HG02884 (cell line): ENCODE data around the gene MRTFA.
"Not testable (repeated sequence)": the region's sequence is repeated elsewhere in the genome, so short reads cannot be mapped to it uniquely, and the experiment has no call there.

Source experiments
- ATAC-seq: cut with Tn5 transposase; IDR thresholded peaks from one replicate; pipeline ENCODE4 v1.9.1; 2021; ENCODE audit warnings: mild to moderate bottlenecking, moderate library complexity; ENCODE audit not compliant: unreplicated experiment

The MRTFA gene

GRCh38 chr22:40502919-40503318 lies 133.6 kb downstream of the MRTFA start:
- ATAC-seq = no peak

DNA sequence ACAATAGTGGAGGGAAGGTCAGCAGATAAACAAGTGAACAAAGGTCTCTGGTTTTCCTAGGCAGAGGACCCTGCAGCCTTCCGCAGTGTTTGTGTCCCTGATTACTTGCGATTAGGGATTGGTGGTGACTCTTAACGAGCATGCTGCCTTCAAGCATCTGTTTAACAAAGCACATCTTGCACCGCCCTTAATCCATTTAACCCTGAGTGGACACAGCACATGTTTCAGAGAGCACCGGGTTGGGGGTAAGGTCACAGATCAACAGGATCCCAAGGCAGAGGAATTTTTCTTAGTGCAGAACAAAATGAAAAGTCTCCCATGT lies 136.1 kb downstream of the MRTFA start:
- not testable (repeated sequence) for ATAC-seq

DNA sequence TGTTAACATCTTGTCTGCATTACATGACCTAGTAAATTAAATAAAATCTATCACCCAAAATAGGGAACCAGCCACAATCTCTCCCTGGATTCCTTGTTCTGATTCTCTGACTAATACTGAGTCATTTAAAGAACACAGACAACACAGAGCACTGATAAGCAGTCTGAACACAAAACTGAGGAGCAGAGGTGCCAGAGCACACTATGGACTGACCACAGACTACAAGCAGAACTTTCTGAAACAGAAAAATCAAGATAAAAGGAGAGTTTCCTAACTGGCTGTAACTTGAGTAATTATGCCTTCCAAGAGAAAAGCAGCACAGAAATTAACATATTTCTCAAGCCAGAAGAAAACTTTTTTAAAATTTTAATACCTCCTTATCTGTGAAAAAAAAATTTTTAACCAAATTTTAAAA lies 137.3 kb downstream of the MRTFA start:
- no peak for ATAC-seq

DNA sequence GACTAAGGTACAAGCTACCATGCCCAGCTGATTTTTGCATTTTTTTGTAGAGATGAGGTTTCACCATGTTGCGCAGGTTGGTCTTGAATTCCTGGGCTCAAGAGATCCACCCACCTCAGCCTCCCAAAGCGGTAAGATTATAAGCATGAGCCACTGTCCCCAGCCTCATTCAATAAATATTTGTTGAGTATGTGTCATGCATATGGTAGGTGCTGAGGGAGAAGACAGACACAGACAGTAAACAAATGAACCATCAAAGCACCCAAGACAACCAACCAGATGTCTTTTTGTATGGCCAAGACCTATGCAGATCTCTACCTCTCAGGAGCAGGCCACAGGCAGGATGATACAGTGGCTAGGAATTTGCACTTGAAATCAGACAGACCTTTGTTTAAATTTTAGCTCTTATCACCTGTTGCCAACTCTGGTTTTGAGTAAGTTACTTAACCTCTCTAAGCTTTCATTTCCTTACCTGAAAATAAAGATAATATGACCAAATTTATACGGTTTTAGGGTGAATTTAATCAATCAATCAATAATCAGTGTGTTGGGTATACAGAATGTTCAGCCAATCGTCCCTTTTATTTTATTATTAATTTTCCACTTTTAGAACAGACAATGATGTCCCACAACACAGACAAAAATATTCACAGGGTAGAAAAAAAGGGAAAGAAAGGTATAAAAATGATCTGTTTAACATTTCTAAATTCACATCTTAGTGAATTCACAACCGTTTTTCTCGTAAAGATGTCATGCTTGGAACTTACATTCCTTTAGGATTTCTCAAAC lies 137.9 kb downstream of the MRTFA start:
- no peak for ATAC-seq

- no peak for ATAC-seq
Observed at GRCh38 chr22:40493441-40493840, 143.1 kb downstream of the MRTFA start.

- peak; percentile 89 for ATAC-seq
Observed at GRCh38 chr22:40491990-40492631, 144.4 kb downstream of the MRTFA start.

GRCh38 chr22:40487663-40488249 lies 148.8 kb downstream of the MRTFA start:
- ATAC-seq = no peak

- no peak for ATAC-seq
Observed at GRCh38 chr22:40486962-40487602, 149.4 kb downstream of the MRTFA start.

DNA sequence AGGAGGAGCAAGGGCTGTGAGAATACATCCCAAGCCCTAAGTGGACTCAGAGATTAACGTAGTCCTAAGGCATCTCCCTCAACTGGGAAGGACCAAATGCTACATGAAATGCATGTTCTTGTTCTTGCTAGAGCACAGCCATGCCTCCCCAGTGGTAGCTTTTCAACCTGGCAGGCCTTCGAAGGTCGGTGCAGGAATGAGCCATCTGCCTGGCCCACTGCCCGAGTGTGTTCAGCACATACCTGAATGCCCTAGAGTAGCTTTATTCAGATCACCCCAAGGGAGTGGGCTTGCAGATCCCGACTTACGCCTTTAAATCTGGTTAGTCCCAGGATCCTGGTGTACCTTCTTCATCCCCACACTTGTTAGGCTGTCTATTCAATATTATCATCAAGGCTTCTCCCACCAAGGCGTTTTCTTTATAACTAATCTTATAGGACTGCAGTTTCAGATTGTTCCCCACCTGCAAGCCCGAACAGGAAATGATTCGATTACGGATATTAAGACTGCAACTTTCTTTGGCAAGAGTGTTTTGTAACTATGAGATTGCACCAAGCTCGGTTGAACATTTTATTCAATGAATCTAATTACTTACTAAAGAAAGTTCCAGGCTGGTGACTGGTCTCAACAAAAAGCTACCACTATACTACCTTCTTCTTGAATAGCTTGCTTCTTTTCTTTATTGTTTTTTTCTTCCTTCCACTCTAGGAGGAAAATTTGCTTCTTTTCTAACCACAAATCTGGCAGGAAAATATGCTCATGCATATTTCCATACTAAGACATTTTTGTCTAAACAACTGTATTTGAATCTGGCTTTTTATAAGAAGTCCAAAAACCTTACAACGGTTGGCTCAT lies 150.5 kb downstream of the MRTFA start:
- ATAC-seq = no peak

DNA sequence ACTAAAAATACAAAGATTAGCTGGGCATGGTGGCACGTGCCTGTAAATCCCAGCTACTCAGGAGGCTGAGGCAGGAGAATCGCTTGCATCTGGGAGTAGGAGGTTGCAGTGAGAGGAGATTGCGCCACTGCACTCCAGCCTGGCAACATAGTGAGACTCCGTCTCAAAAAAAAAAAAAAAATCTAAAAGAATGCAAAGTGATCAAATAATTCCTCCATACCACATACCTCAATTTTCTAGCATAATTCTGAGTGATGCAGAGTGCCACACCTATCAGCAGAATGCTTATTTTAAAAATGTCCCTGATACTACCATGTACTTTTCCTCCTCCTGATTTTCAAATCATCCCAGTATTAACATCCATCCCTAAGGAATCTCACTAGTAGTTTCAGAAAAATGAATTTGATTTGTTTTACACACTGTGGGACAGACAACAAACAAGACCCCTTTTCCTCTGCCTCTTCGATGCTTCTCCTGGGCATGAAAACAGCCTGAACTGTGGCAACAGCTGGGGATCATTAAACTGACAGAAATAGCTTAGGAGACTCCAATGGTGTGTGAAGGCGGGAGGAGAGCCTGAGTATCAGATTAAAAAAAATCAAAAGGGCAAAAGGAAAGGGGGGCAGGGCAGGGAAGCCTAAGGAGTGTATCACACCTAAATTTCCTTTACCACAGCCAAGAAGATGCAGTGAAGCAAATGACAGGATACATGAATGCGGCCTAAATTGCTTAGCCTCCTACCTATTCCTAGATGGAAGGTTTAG lies 151.4 kb downstream of the MRTFA start:
- no peak for ATAC-seq

GRCh38 chr22:40482886-40483285 lies 153.6 kb downstream of the MRTFA start:
- ATAC-seq = no peak

- ATAC-seq = no peak
Observed at GRCh38 chr22:40482391-40482790, 154.1 kb downstream of the MRTFA start.

DNA sequence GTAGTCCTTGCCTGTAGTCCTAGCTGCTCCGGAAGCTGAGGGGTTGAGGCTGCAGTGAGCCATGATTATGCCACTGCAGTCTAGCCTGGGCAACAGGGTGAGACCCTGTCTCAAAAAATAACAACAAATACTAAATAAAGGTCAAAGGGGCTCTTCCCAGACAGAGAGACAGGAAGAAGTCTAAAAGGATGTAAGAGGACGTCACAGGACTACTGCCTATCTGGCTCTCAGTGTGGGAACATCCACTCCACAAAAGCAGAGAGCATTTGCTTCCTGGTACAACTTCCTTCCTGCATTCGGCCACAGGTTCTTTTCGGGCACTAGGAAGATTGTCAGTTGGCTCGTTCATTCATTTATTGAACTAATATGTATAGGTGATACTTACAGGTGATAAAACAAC lies 155.5 kb downstream of the MRTFA start:
- ATAC-seq = no peak

DNA sequence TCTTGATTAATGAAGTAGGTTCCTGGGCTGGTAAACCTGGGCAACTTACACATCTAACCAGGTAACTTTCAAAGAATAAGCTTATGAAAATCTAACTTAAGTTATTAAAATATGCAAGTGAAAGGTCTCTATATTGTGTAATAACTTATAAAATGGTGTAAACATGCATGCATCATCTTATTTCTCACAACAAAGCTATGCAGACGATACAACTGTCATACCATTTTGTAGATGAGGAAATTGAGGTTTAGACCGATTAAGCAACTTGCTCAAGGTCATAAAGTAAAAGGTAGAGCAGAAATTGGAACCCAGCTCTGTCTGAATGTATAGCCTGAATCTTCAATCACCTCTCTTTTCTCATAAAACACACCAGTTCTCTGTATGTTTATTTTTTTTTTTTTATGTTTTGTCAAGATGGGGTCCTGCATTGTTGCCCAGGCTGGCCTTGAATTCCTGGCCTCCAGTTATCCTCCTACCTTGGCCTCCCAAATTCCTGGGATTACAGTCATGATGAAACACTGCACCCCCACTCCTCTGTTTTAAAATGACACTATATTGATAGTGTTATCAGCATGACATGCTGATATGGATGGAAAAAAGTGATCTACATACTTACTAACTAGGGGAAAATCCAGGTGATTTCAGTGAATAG lies 156.5 kb downstream of the MRTFA start:
- no peak for ATAC-seq

GRCh38 chr22:40479126-40479800 lies 157.3 kb downstream of the MRTFA start:
- no peak for ATAC-seq

- no peak for ATAC-seq
Observed at GRCh38 chr22:40478338-40479125, 158.0 kb downstream of the MRTFA start.

DNA sequence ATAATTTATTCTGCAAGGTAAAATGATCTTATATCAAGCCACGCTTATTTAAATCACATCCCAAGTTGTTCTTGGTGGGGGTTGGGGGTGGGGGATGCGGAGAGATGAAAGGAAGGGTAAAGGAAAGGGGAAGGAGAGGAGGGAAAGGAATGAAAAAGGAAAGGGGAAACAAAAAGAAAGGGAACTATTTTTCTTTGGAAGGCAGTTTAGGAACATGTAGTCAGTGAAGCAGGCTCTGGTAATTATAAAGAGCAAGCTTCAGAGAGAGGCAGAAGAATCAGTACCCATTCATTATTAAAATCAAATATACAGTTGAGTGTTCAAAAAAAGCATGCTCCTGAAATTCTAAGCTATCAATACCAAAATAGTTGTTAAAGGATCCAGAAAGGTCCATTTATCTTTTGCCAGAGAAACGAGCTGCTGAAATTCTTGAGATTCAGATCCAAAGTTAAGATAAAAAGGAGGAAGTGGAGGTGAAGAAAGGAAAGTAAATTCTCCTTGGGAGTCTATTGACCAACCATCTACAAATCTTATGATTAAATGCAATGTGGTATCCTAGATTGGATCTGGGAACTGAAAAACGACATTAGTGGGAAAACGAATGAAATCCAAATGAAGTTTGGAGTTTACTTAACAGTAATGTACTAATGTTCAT lies 158.7 kb downstream of the MRTFA start:
- no peak for ATAC-seq

DNA sequence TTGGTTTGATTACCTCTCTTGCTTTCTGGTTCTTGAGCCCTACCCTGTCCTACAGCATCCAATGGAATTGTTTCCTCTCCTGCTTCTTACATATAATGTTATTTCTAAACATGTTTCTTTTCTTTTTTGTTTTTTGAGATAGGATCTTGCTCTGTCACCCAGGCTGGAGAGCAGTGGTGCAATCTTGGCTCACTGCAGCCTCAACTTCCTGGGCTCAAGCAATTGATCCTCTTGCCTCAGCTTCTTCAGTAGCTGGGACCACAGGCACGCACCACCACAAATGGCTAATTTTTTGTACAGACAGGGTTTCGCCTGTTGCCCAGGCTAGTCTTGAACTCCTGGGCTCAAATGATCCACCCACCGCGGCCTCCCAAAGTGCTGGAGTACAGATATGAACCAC lies 160.2 kb downstream of the MRTFA start:
- no peak for ATAC-seq
